GM13977 (cell line): ENCODE results near the gene INAFM1.

ENCODE experiments used
- DNase-seq: peaks from one replicate; pipeline ENCODE4 v3.0.0; 2012; ENCODE audit warnings: low spot score
- in situ Hi-C: fragments of 300-500 bp; cut with MboI; formaldehyde crosslinking; loops from one replicate; pipeline ENCODE4 v1.12.0; 2022; ENCODE audit warnings: low sequenced_read_pairs, low pct_unique_long_range_greater_than_20kb, mixed read lengths, inconsistent platforms; ENCODE audit not compliant: unreplicated experiment
- TF ChIP-seq, protein P1 (sequence below): IDR thresholded peaks from 2 replicates; pipeline ENCODE4 v1.5.1; 2012; ENCODE audit warnings: mild to moderate bottlenecking, control low read depth; ENCODE audit not compliant: insufficient read depth; ENCODE audit errors: extremely low read depth, missing control alignments

The INAFM1 gene

DNA sequence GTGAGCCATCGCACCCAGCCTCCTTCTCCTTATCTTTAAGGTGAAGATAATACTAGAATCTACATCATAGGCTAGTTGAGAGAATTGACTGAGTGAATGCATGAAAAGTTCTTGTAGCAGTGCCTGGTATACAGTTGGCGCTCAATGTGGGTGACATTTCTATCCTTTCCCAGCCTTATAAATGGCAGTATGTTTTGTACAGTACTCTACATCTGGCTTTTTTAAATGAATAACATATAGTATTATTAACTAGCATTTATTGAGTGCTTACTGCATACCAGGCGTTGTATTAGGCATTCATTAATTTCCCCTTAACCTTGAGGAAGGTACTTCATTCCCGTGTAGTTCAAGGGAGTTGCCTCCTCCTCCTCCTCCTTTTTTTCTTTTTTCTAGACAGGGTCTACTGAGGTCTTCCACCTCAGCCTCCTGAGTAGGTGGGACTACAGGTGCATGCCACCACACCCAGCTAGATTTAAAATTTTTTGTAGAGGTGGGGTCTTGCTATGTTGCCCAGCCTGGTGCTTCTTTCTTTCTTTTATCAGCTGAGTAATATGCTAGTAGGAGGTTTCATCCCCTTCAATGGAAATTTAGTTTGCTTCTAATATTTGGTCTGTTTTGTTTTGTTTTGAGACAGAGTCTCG is 37.8 kb downstream of the INAFM1 start:
- TF ChIP-seq, protein P1, sequence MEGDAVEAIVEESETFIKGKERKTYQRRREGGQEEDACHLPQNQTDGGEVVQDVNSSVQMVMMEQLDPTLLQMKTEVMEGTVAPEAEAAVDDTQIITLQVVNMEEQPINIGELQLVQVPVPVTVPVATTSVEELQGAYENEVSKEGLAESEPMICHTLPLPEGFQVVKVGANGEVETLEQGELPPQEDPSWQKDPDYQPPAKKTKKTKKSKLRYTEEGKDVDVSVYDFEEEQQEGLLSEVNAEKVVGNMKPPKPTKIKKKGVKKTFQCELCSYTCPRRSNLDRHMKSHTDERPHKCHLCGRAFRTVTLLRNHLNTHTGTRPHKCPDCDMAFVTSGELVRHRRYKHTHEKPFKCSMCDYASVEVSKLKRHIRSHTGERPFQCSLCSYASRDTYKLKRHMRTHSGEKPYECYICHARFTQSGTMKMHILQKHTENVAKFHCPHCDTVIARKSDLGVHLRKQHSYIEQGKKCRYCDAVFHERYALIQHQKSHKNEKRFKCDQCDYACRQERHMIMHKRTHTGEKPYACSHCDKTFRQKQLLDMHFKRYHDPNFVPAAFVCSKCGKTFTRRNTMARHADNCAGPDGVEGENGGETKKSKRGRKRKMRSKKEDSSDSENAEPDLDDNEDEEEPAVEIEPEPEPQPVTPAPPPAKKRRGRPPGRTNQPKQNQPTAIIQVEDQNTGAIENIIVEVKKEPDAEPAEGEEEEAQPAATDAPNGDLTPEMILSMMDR: no peak
- in situ Hi-C loops: no loop called here
- DNase-seq: no peak

DNA sequence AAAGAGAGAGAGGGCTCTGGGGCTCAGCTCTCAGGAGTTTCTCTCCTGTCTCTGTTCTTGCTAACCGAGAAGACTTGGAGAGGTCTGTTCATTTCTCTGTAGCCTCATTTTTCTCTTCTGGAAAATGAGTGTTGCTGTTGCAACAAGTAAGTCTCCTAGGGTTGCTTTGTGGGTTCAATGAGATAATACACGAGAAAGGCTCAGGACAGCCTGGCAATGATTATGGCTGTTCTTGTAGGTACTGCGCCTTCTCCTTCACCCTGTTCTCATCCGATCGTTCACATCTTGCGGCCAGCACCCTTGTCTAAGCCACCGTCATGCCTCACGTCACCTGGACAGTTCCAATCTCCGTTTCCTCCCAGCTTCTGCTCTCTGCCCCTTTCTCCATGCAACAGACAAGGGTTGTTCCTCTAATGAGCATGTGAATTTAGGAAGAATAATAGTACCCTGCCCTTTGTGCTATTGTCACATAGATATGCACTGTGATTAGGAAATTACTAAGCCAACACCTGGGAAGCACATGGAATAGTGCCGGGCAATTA is 39.1 kb downstream of the INAFM1 start:
- in situ Hi-C loops: no loop called here
- TF ChIP-seq, protein P1: no peak
- DNase-seq: no peak

DNA sequence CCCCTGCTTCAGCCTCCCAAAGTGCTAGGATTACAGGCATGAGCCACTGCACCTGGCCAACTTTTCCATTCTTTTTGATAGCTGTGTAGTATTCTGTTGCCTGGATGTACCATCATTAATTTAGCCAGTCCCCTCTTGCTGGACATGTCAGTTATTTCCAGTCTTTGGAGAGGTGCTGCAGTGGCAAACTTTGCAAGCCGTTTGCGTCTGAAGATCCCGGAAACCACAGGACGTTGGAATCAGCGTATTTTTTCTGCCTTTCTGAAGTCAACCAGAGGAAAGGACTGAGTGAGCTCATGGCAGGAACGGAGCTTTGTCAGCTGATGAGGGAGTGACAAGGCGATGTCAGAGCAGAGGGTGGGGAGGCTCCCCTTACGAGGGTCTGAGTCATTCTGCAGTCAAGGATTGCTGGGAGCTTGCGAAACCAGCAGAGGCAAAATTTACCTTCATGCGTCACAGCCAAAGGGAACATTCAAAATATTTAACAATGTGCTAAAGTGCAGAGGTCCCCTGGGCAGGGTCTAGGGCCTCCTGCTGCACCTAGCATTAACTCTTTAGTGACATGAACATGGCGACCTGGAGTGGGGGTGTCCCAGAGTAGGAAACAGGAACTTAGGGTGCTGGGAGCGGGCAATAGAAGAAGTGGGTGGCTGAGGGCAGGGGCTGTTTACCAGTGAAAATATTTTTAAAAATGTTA is 40.6 kb downstream of the INAFM1 start:
- in situ Hi-C loops: no loop called here
- DNase-seq: no peak
- TF ChIP-seq, protein P1: no peak

DNA sequence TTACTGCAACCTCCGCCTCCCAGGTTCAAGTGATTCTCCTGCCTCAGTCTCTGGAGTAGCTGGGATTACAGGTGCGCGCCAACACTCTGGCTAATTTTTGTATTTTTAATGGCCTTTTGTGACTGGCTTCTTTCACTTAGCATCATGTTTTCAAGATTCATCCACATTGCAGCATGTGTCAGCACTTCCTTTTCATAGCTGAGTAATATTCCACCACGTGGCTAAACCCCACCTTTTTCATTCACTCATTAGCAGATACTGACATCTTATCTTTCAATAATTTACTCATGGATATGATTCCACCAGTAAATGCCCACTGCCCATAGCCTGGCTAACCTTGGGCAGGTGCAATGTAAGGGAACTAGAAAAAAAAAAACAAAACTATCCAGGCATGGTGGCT is 41.8 kb downstream of the INAFM1 start:
- no peak for DNase-seq
- in situ Hi-C loops: no loop called here
- TF ChIP-seq, protein P1: no peak

DNA sequence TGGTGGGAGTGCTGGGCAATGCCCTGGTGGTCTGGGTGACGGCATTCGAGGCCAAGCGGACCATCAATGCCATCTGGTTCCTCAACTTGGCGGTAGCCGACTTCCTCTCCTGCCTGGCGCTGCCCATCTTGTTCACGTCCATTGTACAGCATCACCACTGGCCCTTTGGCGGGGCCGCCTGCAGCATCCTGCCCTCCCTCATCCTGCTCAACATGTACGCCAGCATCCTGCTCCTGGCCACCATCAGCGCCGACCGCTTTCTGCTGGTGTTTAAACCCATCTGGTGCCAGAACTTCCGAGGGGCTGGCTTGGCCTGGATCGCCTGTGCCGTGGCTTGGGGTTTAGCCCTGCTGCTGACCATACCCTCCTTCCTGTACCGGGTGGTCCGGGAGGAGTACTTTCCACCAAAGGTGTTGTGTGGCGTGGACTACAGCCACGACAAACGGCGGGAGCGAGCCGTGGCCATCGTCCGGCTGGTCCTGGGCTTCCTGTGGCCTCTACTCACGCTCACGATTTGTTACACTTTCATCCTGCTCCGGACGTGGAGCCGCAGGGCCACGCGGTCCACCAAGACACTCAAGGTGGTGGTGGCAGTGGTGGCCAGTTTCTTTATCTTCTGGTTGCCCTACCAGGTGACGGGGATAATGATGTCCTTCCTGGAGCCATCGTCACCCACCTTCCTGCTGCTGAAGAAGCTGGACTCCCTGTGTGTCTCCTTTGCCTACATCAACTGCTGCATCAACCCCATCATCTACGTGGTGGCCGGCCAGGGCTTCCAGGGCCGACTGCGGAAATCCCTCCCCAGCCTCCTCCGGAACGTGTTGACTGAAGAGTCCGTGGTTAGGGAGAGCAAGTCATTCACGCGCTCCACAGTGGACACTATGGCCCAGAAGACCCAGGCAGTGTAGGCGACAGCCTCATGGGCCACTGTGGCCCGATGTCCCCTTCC is 45.5 kb downstream of the INAFM1 start:
- no peak for DNase-seq
- in situ Hi-C loops: no loop called here
- TF ChIP-seq, protein P1: no peak

DNA sequence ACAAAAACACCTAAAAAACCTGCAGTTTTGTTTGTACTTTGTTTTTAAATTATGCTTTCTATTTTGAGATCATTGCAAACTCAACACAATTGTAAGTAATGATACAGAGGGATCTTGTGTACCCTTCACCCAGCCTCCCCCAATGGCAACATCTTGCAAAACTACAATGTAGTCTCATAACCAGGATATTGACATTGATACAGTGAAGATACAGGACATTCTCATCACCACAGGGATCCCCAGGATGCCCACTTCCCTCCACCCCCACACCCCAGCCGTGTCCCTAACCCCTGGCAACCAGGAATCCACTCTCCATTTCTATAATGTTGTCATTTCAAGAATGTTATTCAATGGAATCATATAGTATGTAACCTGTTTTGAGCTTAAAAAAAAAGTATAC is 46.9 kb downstream of the INAFM1 start:
- in situ Hi-C loops: no loop called here
- TF ChIP-seq, protein P1: no peak
- DNase-seq: no peak
